ENCODE results near the gene TDRD3.
A peak's percentile ranks its signal among the peaks of the same experiment; 100 is the strongest.
"Not testable (repeated sequence)": the region's sequence is repeated elsewhere in the genome, so short reads cannot be mapped to it uniquely, and the experiment has no call there.

The TDRD3 gene

DNA sequence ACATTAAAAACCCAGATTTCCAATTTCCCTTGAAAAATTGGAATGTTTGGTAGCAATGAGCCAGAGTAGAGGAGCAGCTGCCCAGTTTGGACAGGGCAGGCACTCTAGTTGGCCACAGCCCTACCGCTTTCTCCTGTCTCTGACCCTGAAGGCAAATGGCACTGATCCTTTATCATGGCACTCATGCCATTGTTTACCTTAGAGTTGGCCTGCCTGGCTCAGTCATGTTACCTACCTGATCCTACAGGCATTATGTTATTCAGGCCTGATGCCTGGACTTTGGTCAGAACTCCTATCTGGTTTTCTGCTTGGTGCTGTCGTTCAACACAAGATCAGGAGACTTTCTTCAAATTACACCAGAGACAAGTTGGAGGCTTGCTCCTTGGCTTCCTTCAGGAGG, 24.9 kb upstream of the TDRD3 start:
- Histone ChIP-seq H3K9ac (ENCODE audit: low read depth, low read length) (no peak overlapping the region), H3K9me3 (ENCODE audit: control insufficient read depth, insufficient read depth, low read length) (no peaks in the 10 kb centered on the region), H3K4me1 (ENCODE audit: control insufficient read depth, insufficient read depth, low read length) (no peaks in the 10 kb centered on the region), H3K4me3 (ENCODE audit: low read depth, low read length) (no peak overlapping the region), H3K36me3 (ENCODE audit: control insufficient read depth, insufficient read depth, low read length) (no peaks in the 10 kb centered on the region), H3K27me3 (ENCODE audit: control insufficient read depth, insufficient read depth, low read length) (no peaks in the 10 kb centered on the region)

DNA sequence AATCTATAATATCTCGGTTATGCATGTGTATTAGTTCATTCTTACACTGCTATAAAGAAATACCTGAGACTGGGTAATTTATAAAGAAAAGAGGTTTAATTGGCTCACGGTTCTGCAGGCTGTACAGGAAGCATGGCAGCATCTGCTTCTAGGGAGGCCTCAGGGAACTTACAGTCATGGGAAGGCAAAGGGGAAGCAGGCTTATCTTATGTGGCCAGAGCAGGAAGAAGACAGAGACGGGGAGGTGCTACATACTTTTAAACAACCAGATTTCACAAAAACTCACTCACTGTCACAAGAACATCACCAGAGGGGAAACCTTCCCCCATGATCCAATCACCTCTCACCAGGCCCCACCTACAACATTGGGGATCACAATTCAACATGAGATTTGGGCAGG, 17.7 kb upstream of the TDRD3 start:
- not testable (repeated sequence) for H3K9me3 ChIP-seq (ENCODE audit: control insufficient read depth, insufficient read depth, low read length); H3K4me1 ChIP-seq (ENCODE audit: control insufficient read depth, insufficient read depth, low read length); H3K27me3 ChIP-seq (ENCODE audit: control insufficient read depth, insufficient read depth, low read length); H3K9ac ChIP-seq (ENCODE audit: low read depth, low read length); H3K4me3 ChIP-seq (ENCODE audit: low read depth, low read length); H3K36me3 ChIP-seq (ENCODE audit: control insufficient read depth, insufficient read depth, low read length)

DNA sequence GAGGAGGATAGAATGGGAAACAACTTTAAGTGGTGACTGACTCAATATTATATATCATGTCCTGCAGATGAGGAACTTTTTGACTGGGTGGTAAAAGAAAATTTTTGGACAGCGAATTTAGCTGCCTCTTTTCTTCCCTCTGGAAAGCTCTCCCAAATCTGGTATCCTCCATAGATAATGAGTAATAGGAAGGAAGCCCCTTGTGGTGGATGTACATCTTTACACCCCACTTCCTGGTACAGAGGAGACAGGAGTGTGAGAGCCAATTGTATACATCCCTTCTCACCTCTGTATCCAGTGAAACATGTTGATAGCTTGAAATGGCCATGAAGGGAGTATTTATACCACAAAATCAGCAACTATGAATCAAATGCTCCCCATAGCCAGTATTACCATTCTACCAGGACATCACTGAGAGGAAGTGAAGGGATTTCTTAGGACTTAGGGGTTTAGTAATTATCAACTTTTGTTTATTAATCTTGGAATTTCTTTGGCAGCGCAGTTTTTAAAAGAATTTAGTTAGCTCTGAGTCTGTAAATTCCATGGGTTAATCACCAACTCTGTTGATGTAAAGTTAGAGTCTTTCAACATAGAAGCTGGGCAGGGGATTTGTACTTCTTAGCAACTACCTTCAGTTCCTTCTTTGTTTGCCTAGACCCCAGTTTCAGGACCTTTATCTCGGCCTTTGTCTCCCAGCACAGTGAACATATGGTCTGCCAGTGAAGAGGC, 17.0 kb upstream of the TDRD3 start:
- no peak overlapping the region for H3K4me3 ChIP-seq (ENCODE audit: low read depth, low read length)
- no peaks in the 10 kb centered on the region for H3K36me3 ChIP-seq (ENCODE audit: control insufficient read depth, insufficient read depth, low read length)
- no peaks in the 10 kb centered on the region for H3K9me3 ChIP-seq (ENCODE audit: control insufficient read depth, insufficient read depth, low read length)
- no peak overlapping the region for H3K9ac ChIP-seq (ENCODE audit: low read depth, low read length)
- H3K4me1 ChIP-seq (ENCODE audit: control insufficient read depth, insufficient read depth, low read length) = no peaks in the 10 kb centered on the region
- no peaks in the 10 kb centered on the region for H3K27me3 ChIP-seq (ENCODE audit: control insufficient read depth, insufficient read depth, low read length)

DNA sequence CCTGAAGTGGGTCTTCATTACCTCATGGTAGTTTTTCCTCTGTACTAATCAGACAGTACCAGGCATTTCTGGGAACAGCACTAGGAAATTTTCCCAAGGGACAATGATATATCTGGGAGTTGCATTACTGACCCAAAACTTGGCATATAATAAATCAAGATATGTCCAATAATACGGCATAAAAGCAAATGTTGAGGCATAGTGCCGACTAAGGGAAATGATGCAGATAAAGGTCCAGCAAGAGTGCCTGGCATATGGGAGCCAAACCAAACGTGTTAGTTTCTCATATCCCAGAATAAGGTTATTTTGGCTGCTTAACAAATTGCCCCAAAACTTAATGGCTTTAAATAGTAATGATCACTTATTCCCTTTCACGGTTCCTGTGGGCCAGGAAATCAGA, 12.1 kb upstream of the TDRD3 start:
- no peaks in the 10 kb centered on the region for H3K27me3 ChIP-seq (ENCODE audit: control insufficient read depth, insufficient read depth, low read length)
- H3K36me3 ChIP-seq (ENCODE audit: control insufficient read depth, insufficient read depth, low read length) = no peaks in the 10 kb centered on the region
- no peak overlapping the region for H3K4me3 ChIP-seq (ENCODE audit: low read depth, low read length)
- no peak overlapping the region for H3K9ac ChIP-seq (ENCODE audit: low read depth, low read length)
- H3K4me1 ChIP-seq (ENCODE audit: control insufficient read depth, insufficient read depth, low read length) = no peaks in the 10 kb centered on the region
- no peaks in the 10 kb centered on the region for H3K9me3 ChIP-seq (ENCODE audit: control insufficient read depth, insufficient read depth, low read length)

DNA sequence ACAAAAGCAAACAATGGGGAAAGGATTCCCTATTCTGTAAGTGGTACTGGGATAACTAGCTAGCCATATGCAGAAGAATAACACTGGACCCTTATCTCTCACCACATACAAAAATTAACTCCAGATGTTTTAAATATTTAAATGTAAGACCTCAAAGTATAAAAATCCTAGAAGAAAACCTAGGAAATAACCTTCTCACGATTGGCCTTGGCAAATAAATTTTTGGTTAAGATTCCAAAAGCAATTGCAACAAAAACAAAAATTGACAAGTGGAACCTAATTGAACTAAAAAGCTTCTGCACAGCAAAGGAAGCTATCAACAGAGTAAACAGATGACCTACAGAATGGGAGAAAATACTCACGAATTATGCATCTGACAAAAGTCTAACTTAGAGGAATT, 10.8 kb upstream of the TDRD3 start:
- Histone ChIP-seq H3K9ac (ENCODE audit: low read depth, low read length) (no peak overlapping the region), H3K36me3 (ENCODE audit: control insufficient read depth, insufficient read depth, low read length) (no peaks in the 10 kb centered on the region), H3K27me3 (ENCODE audit: control insufficient read depth, insufficient read depth, low read length) (no peaks in the 10 kb centered on the region), H3K4me3 (ENCODE audit: low read depth, low read length) (no peak overlapping the region), H3K4me1 (ENCODE audit: control insufficient read depth, insufficient read depth, low read length) (no peaks in the 10 kb centered on the region), H3K9me3 (ENCODE audit: control insufficient read depth, insufficient read depth, low read length) (no peaks in the 10 kb centered on the region)

DNA sequence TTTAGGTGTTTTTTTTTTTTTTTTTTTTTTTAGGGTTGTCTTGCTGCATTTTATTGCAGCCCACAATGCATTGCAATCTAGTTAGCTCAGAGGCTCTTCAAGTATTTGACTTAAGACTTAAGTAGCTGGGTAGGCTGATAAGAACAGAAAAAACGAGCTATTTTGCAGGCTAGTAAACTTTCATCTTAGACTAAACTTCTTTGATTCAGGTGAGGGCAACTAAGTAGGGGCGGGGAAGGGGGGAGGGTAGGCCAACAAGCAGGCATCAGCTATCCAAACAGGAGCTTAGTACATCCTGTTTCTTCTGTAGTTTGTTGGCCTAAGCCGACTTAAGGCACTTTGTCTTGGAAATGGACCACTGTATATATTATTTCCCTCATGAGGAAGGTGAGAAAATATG, 4.9 kb upstream of the TDRD3 start:
- H3K9me3 ChIP-seq (ENCODE audit: control insufficient read depth, insufficient read depth, low read length) = no peaks in the 10 kb centered on the region
- H3K27me3 ChIP-seq (ENCODE audit: control insufficient read depth, insufficient read depth, low read length) = no peaks in the 10 kb centered on the region
- no peak overlapping the region for H3K4me3 ChIP-seq (ENCODE audit: low read depth, low read length)
- H3K36me3 ChIP-seq (ENCODE audit: control insufficient read depth, insufficient read depth, low read length) = no peaks in the 10 kb centered on the region
- H3K4me1 ChIP-seq (ENCODE audit: control insufficient read depth, insufficient read depth, low read length) = peaks cover 4% of the 10 kb centered on the region
- H3K9ac ChIP-seq (ENCODE audit: low read depth, low read length) = no peak overlapping the region

DNA sequence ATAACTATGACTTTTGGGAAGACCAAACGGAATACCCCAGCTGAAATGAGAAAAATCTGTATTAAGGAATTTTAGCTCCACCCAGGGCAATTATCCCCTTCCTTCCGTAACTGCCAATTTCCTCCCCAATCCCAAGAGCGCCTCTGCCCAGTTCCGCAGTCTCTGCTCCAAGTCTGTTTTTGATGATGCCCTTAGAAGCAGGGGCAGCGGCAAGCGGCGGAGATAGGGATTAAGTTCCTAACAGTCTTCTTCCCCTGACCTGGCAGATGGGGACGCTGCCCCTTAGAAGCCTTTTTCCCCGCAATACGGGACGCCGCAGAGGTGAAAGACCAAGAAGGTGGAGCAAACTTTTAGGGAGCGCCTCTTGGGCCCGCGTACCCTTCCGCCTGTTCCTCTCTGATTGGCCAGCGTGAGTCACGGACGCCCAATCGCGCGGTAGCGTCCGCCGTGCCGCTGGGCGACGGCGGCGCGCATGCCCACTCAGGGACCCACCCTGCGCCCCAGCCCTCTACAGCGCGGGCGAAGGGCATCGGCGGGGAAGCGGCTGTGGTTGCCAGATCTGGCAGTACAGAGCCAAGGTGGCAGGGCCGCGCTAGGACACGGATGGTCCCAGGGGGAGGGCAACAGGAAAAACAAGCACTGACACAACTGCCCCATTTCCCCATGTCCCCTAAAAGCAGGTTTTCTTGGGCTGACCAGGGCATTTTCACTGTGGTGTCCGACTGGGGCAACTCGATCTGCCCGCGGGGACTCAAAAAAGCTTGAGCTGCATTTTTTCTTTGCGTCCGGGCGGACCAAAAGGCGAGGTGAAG, 843 bp upstream of the TDRD3 start:
- Histone ChIP-seq H3K4me1 (ENCODE audit: control insufficient read depth, insufficient read depth, low read length) (peaks cover 4% of the 10 kb centered on the region), H3K4me3 (ENCODE audit: low read depth, low read length) (peak overlapping the region; percentile 80), H3K9ac (ENCODE audit: low read depth, low read length) (peak overlapping the region; percentile 79), H3K9me3 (ENCODE audit: control insufficient read depth, insufficient read depth, low read length) (no peaks in the 10 kb centered on the region), H3K36me3 (ENCODE audit: control insufficient read depth, insufficient read depth, low read length) (no peaks in the 10 kb centered on the region), H3K27me3 (ENCODE audit: control insufficient read depth, insufficient read depth, low read length) (no peaks in the 10 kb centered on the region)

DNA sequence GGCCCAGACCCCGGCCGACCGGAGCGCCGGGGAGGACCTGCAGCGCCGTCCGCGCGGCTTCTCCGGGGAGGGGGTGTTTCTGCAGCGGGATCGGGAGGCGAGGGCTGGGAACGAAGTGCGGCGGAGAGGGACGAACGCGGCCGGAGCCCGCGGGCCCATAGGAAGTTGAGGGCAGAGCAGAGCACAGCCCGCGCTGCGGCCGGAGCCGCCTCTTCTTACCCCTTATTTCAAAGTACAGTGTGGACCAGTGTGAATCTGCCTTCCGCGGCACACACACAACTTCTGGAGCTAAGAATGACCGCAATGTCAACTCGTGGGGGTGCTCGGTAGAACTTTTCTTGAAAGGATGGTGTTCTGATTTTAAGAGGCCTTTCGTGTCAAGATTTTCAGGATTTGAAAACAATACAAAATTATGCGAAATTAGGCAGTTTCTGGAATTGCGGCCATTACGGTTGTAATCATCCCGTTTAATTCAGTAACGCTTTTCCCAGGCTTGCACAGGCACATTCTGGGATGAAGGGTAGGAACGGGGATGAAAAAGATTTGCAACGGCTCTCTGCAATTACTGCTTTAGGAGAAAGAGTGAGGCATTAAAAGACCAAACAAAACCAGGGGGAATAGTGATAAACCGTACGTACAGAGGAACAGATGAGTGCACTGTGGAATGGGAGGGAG, 821 bp downstream of the TDRD3 start:
- Histone ChIP-seq H3K4me3 (ENCODE audit: low read depth, low read length) (peak overlapping the region; percentile 87), H3K9ac (ENCODE audit: low read depth, low read length) (peak overlapping the region; percentile 91), H3K36me3 (ENCODE audit: control insufficient read depth, insufficient read depth, low read length) (no peaks in the 10 kb centered on the region), H3K4me1 (ENCODE audit: control insufficient read depth, insufficient read depth, low read length) (no peaks in the 10 kb centered on the region), H3K9me3 (ENCODE audit: control insufficient read depth, insufficient read depth, low read length) (no peaks in the 10 kb centered on the region), H3K27me3 (ENCODE audit: control insufficient read depth, insufficient read depth, low read length) (no peaks in the 10 kb centered on the region)

DNA sequence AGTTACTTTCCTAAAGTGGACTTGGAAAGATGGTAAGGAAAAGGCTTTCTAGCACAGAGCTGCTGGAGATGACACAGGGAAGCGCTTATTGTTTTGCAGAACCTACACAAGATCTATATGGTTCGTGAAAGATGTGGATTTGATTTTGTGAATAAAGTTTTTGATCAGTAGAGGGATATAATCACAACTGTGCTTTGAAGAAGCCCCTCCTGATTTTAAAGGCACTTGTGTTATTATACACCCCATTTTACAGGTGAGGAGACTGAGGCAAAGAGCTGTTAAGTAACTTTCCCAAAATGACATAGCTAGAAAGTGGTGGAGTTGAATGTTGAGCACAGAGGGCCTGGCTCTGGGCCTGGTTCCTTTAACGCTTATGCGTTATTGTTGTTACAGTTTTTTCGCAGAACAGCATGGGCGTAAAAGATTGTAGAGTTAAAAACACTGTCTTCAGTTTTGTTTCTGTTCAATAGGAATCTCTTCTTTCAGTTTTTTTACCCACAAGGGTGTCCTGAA, 1.4 kb downstream of the TDRD3 start:
- peak overlapping the region; percentile 87 for H3K4me3 ChIP-seq (ENCODE audit: low read depth, low read length)
- peak overlapping the region; percentile 91 for H3K9ac ChIP-seq (ENCODE audit: low read depth, low read length)

DNA sequence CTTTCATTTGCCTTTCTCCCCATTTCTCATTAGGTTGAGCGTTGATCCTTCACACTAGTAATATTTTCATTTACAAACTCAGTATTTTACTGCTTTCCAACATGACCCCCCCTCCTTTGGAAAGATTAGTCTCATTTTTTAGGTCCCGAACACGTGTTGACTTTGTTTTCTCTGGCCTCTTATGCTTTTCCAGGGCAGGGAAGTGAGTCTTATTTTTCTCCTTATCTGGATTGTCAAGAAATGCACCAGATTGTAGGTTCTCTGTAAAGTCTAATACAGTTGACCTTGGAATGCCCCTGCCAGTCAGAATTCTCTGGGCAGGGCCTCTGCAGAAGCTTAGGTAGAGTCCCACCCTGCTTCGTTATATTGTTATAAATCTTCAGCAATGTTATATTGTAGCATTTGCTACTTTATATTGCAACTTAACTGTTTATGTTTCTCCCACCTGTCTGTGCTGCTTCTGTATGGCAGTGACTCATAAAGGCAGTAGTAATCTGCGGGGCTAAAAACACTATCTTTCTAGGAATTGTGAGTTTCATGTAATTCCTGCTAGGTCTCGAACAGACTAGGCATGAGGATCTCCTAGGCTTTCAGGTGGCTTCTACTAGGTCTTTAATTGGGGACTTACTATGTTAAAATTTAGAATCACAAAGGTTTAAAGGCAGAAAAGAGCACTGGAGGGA, 2.0 kb downstream of the TDRD3 start:
- Histone ChIP-seq H3K4me3 (ENCODE audit: low read depth, low read length) (no peak overlapping the region), H3K9ac (ENCODE audit: low read depth, low read length) (no peak overlapping the region), H3K36me3 (ENCODE audit: control insufficient read depth, insufficient read depth, low read length) (no peaks in the 10 kb centered on the region), H3K4me1 (ENCODE audit: control insufficient read depth, insufficient read depth, low read length) (no peaks in the 10 kb centered on the region), H3K9me3 (ENCODE audit: control insufficient read depth, insufficient read depth, low read length) (no peaks in the 10 kb centered on the region), H3K27me3 (ENCODE audit: control insufficient read depth, insufficient read depth, low read length) (no peaks in the 10 kb centered on the region)

More for the DNA sequence above, 1.4 kb downstream of the TDRD3 start:
- Histone ChIP-seq H3K4me1 (ENCODE audit: control insufficient read depth, insufficient read depth, low read length) (no peaks in the 10 kb centered on the region), H3K27me3 (ENCODE audit: control insufficient read depth, insufficient read depth, low read length) (no peaks in the 10 kb centered on the region), H3K36me3 (ENCODE audit: control insufficient read depth, insufficient read depth, low read length) (no peaks in the 10 kb centered on the region), H3K9me3 (ENCODE audit: control insufficient read depth, insufficient read depth, low read length) (no peaks in the 10 kb centered on the region)

DNA sequence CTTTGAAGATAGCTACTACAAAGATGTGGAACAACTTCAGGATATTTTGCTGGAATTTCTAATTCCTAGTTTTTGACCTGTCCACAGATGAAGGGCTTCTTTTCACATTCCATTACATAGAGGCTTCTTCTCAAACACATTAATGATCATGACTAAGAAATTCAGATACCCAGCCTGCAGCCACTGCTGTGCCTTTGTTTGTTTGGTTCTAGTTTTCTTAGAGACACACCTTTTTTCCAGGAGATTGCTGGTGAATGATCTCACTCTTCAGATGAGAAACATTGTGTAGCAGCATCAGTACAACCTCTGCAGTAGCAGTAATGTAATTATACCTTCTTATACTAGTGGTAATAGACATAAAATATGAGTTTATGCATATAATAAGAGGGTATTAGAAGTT, 5.0 kb downstream of the TDRD3 start:
- Histone ChIP-seq H3K36me3 (ENCODE audit: control insufficient read depth, insufficient read depth, low read length) (no peaks in the 10 kb centered on the region), H3K4me3 (ENCODE audit: low read depth, low read length) (no peak overlapping the region), H3K27me3 (ENCODE audit: control insufficient read depth, insufficient read depth, low read length) (no peaks in the 10 kb centered on the region), H3K9ac (ENCODE audit: low read depth, low read length) (no peak overlapping the region), H3K9me3 (ENCODE audit: control insufficient read depth, insufficient read depth, low read length) (no peaks in the 10 kb centered on the region), H3K4me1 (ENCODE audit: control insufficient read depth, insufficient read depth, low read length) (no peaks in the 10 kb centered on the region)
